H1 (cell line): ENCODE results near the gene TSHZ2. TPM values are rescaled to one million over a fixed set of nuclear protein-coding genes. Genes with fewer than 3 reads are reported as not detected.

Experiments
- CTCF ChIA-PET: fragments of 300-600 bp; sonication (Branson Sonifier 250); formaldehyde crosslinking; loops from one replicate; lab custom pipeline; 2021; ENCODE audit not compliant: partially characterized antibody; lab: Charles Lee
- POLR2A ChIA-PET: fragments of 300-600 bp; sonication (Branson Sonifier 250); formaldehyde crosslinking; loops from one replicate; lab custom pipeline; 2021; ENCODE audit warnings: inconsistent platforms; ENCODE audit not compliant: partially characterized antibody; lab: Charles Lee
- DNase-seq, 2 experiments: peaks; one replicate each; pipeline versions ENCODE4 v3.0.0 to v3.0.0-alpha.2; 2010 to 2022; ENCODE audit warnings: low spot score in 2 of 2, low read depth in 1 of 2, mixed read lengths in 1 of 2
- FAIRE-seq: peaks from 2 replicates; lab custom pipeline; 2011; peaks lifted over from hg19 to GRCh38; lab: Jason Lieb, UNC
- H2AFZ ChIP-seq: 2 replicates; pipeline ENCODE4 v1.8.1; 2012; ENCODE audit warnings: low read length, inconsistent platforms
- H2AK5ac ChIP-seq: 2 replicates; pipeline ENCODE4 v1.6.1; 2013; ENCODE audit warnings: low read depth, low read length
- H2BK120ac ChIP-seq: replicated peaks from 2 replicates; pipeline ENCODE3; 2013; ENCODE audit warnings: low read depth, low read length, inconsistent platforms
- H2BK12ac ChIP-seq: 2 replicates; pipeline ENCODE4 v1.6.1; 2013; ENCODE audit warnings: low read depth, low read length
- H2BK15ac ChIP-seq: 2 replicates; pipeline ENCODE4 v1.6.1; 2013; ENCODE audit warnings: low read length
- H2BK20ac ChIP-seq: 2 replicates; pipeline ENCODE4 v1.6.1; 2013; ENCODE audit warnings: low read length
- H2BK5ac ChIP-seq: 2 replicates; pipeline ENCODE4 v1.6.1; 2013; ENCODE audit warnings: low read depth, low read length
- H3K14ac ChIP-seq: 2 replicates; pipeline ENCODE4 v1.6.1; 2013; ENCODE audit warnings: inconsistent platforms; ENCODE audit not compliant: insufficient read length
- H3K18ac ChIP-seq: 2 replicates; pipeline ENCODE4 v1.6.1; 2013; ENCODE audit warnings: low read length; ENCODE audit errors: extremely low read depth
- H3K23ac ChIP-seq: 2 replicates; pipeline ENCODE4 v1.6.1; 2013; ENCODE audit warnings: inconsistent platforms; ENCODE audit not compliant: insufficient read length
- H3K23me2 ChIP-seq: 2 replicates; pipeline ENCODE4 v1.6.1; 2013; ENCODE audit warnings: low read depth, low read length
- H3K27ac ChIP-seq: 2 replicates; pipeline ENCODE4 v1.6.1; 2011; ENCODE audit warnings: low read depth, low read length, inconsistent platforms
- H3K27me3 ChIP-seq, 4 experiments: replicated peaks in 1 of 4; 1 replicate in 1 of 4; 2 replicates in 3 of 4; pipeline versions ENCODE4 v1.6.1 to v1.8.1; 2011 to 2013; ENCODE audit warnings: low read length in 3 of 4, mild to moderate bottlenecking in 3 of 4, inconsistent platforms in 2 of 4, mixed read lengths in 2 of 4, moderate library complexity in 1 of 4; ENCODE audit not compliant: control insufficient read depth in 3 of 4, insufficient read depth in 3 of 4; ENCODE audit errors: extremely low read depth in 1 of 4
- H3K36me3 ChIP-seq, 4 experiments: 2 replicates each; pipeline versions ENCODE4 v1.6.1 to v1.8.1; 2011 to 2013; ENCODE audit warnings: mild to moderate bottlenecking in 4 of 4, low read length in 3 of 4, moderate library complexity in 2 of 4, control low read depth in 1 of 4, inconsistent platforms in 1 of 4; ENCODE audit not compliant: insufficient read depth in 4 of 4, control insufficient read depth in 2 of 4
- H3K4ac ChIP-seq: replicated peaks from 2 replicates; pipeline ENCODE3; 2013; ENCODE audit warnings: low read length, low read depth, mixed read lengths, inconsistent platforms; ENCODE audit not compliant: insufficient read length
- H3K4me1 ChIP-seq, 4 experiments: replicated peaks in 1 of 4; 1 replicate in 1 of 4; 2 replicates in 3 of 4; pipeline versions ENCODE4 v1.6.1 to v1.8.1; 2011 to 2013; ENCODE audit warnings: low read length in 3 of 4, inconsistent platforms in 2 of 4, mixed read lengths in 1 of 4; ENCODE audit not compliant: insufficient read depth in 4 of 4, control insufficient read depth in 3 of 4
- H3K4me2 ChIP-seq, 2 experiments: 2 replicates each; pipeline versions ENCODE4 v1.6.1 to v1.8.1; 2011 to 2013; ENCODE audit warnings: low read depth in 2 of 2, low read length in 2 of 2, control low read depth in 1 of 2, inconsistent platforms in 1 of 2, mild to moderate bottlenecking in 1 of 2; ENCODE audit not compliant: insufficient read depth in 1 of 2
- H3K4me3 ChIP-seq, 4 experiments: fragments of 200-600, 300-600 bp in 1 of 4; sonication (generic), shearing (Covaris generic), sonication (Bioruptor Twin) in 1 of 4; 2 replicates each; pipeline versions ENCODE4 v1.5.1 to v1.8.1; 2011 to 2016; ENCODE audit warnings: low read length in 4 of 4, low read depth in 3 of 4, control low read depth in 2 of 4, inconsistent platforms in 2 of 4, mild to moderate bottlenecking in 2 of 4, mixed read lengths in 1 of 4, moderate library complexity in 1 of 4; ENCODE audit not compliant: insufficient read depth in 2 of 4; ENCODE audit errors: extremely low read depth in 1 of 4
- H3K56ac ChIP-seq: replicated peaks from 2 replicates; pipeline ENCODE3; 2013; ENCODE audit warnings: low read depth, mild to moderate bottlenecking, mixed read lengths, low read length, inconsistent platforms; ENCODE audit not compliant: insufficient read length
- H3K79me1 ChIP-seq: 2 replicates; pipeline ENCODE4 v1.6.1; 2013; ENCODE audit warnings: low read depth, low read length, control low read depth
- H3K79me2 ChIP-seq, 2 experiments: 2 replicates each; pipeline versions ENCODE4 v1.6.1 to v1.8.1; 2012 to 2013; ENCODE audit warnings: low read length in 2 of 2, mild to moderate bottlenecking in 2 of 2, inconsistent platforms in 1 of 2; ENCODE audit not compliant: insufficient read depth in 2 of 2, control insufficient read depth in 1 of 2
- H3K9ac ChIP-seq, 4 experiments: replicated peaks in 1 of 4; 1 replicate in 1 of 4; 2 replicates in 3 of 4; pipeline versions ENCODE4 v1.6.1 to v1.8.1; 2011 to 2013; ENCODE audit warnings: low read depth in 3 of 4, low read length in 3 of 4, control low read depth in 2 of 4, mild to moderate bottlenecking in 2 of 4, moderate library complexity in 2 of 4, inconsistent platforms in 1 of 4; ENCODE audit errors: extremely low read depth in 1 of 4
- H3K9me3 ChIP-seq, 2 experiments: 2 replicates each; pipeline versions ENCODE4 v1.6.1 to v1.8.1; 2012 to 2013; ENCODE audit warnings: mild to moderate bottlenecking in 2 of 2, moderate library complexity in 2 of 2, control low read depth in 1 of 2, inconsistent platforms in 1 of 2, low read depth in 1 of 2, low read length in 1 of 2, mixed read lengths in 1 of 2; ENCODE audit not compliant: insufficient read depth in 2 of 2
- H4K20me1 ChIP-seq, 2 experiments: replicated peaks in 1 of 2; 2 replicates each; pipeline versions ENCODE3 to v1.8.1; 2011 to 2013; ENCODE audit warnings: inconsistent platforms in 2 of 2, low read length in 2 of 2, mild to moderate bottlenecking in 1 of 2; ENCODE audit not compliant: insufficient read depth in 2 of 2, control insufficient read depth in 1 of 2
- H4K5ac ChIP-seq: 2 replicates; pipeline ENCODE4 v1.6.1; 2013; ENCODE audit warnings: low read length, low read depth, mixed read lengths, inconsistent platforms; ENCODE audit not compliant: insufficient read length
- H4K8ac ChIP-seq: 2 replicates; pipeline ENCODE4 v1.8.0; 2013; ENCODE audit warnings: mild to moderate bottlenecking, moderate library complexity, low read length, inconsistent platforms; ENCODE audit not compliant: insufficient read depth; ENCODE audit errors: extremely low read depth
- H4K91ac ChIP-seq: replicated peaks from 2 replicates; pipeline ENCODE3; 2013; ENCODE audit warnings: low read length, mixed read lengths, inconsistent platforms; ENCODE audit not compliant: insufficient read length
- CBX8 ChIP-seq: fragments of 300-800, 300-1000 bp; sonication (generic); IDR thresholded peaks from 2 replicates; pipeline ENCODE4 v1.7.1; 2016; ENCODE audit warnings: low read depth, low read length, borderline replicate concordance
- CHD2 ChIP-seq: IDR thresholded peaks from 2 replicates; pipeline ENCODE4 v1.6.1; 2012; ENCODE audit warnings: low read length, improper control_type of control experiment
- CREB1 ChIP-seq: IDR thresholded peaks from 2 replicates; pipeline ENCODE4 v1.6.1; 2012; ENCODE audit warnings: inconsistent platforms
- CTBP2 ChIP-seq: IDR thresholded peaks from 2 replicates; pipeline ENCODE4 v1.7.0; 2011; ENCODE audit warnings: borderline replicate concordance, mild to moderate bottlenecking, moderate library complexity, mixed read lengths, low read length; ENCODE audit not compliant: insufficient read depth, insufficient read length
- HDAC6 ChIP-seq: IDR thresholded peaks from one replicate; pipeline ENCODE4 v1.7.1; 2012; ENCODE audit warnings: low read depth, mild to moderate bottlenecking, inconsistent platforms, low read length, moderate library complexity
- KDM5A ChIP-seq: fragments of 200-600 bp; IDR thresholded peaks from 2 replicates; pipeline ENCODE4 v1.7.1; 2012; ENCODE audit warnings: mild to moderate bottlenecking, low read length, inconsistent platforms, mixed read lengths
- SIX5 ChIP-seq: IDR thresholded peaks from 2 replicates; pipeline ENCODE4 v1.6.1; 2011; ENCODE audit warnings: mild to moderate bottlenecking, low read depth, low read length
- SRF ChIP-seq: IDR thresholded peaks from 2 replicates; pipeline ENCODE4 v1.6.1; 2011; ENCODE audit warnings: mild to moderate bottlenecking, low read depth, low read length, moderate library complexity
- WGBS, 2 experiments: shearing (Covaris generic) in 1 of 2; methylation state at CpG; one replicate each; pipeline versions ENCODE4 v1.1.6 to v1.1.7; 2013 to 2015; ENCODE audit warnings: low lambda C conversion rate in 2 of 2, mixed read lengths in 2 of 2, inconsistent platforms in 1 of 2, low coverage in 1 of 2, missing lambda C conversion rate in 1 of 2; ENCODE audit not compliant: insufficient replicate concordance in 2 of 2, insufficient coverage in 1 of 2, insufficient read length in 1 of 2; ENCODE audit errors: extremely low coverage in 1 of 2, missing lambda C conversion rate in 1 of 2; 5-methylcytosine and 5-hydroxymethylcytosine counted together
- polyA plus RNA-seq, 7 experiments: library from polyadenylated mRNA; depleted of rRNA in 3 of 7; stranded (reverse) in 5 of 7; unstranded in 2 of 7; fragments of >200 nt in 5 of 7; fragments of 200-250 nt in 2 of 7; gene quantifications; 1 replicate in 5 of 7; 2 replicates in 1 of 7; 4 replicates in 1 of 7; pipeline versions ENCODE4 v1.2.1 to v1.2.3, GENCODE V29; 2011 to 2013; ENCODE audit warnings: missing spikeins in 2 of 7, mixed read lengths in 2 of 7
- total RNA-seq: library from RNA; stranded (reverse); fragmentation: NEBNext Ultra II Directional; extraction: Animal tissue kit (Norgen Biotek cat#: 25700); gene quantifications from 2 replicates; pipeline ENCODE4 v1.2.1, GENCODE V29; 2021

Gene TSHZ2
- total and polyA plus RNA-seq, 2 of the 8 experiments (the other 6 are each of a cell fraction or from before 2014, with no cell fraction given): 0.14 to 0.30 TPM

- CTCF ChIA-PET: interaction anchor here (1.3 kb wide), 1 partner anchor 36 kb away, joined by 3 read pairs; no protein-coding TSS in a partner anchor
- no peak overlapping the region for H3K4me2 ChIP-seq
- POLR2A ChIA-PET: no interaction called here
- H3K18ac ChIP-seq: no peak overlapping the region
- no peak for DNase-seq
- no peaks in the 10 kb centered on the region for H3K4me1 ChIP-seq
- H3K56ac ChIP-seq: no peak overlapping the region
- H2BK5ac ChIP-seq: no peak overlapping the region
- H4K8ac ChIP-seq: no peak overlapping the region
- H2BK120ac ChIP-seq: no peak overlapping the region
- H3K9ac ChIP-seq: no peak overlapping the region
- H4K5ac ChIP-seq: no peak overlapping the region
- H3K14ac ChIP-seq: no peak overlapping the region
- no peak overlapping the region for H3K23ac ChIP-seq
- no peak overlapping the region for H2AFZ ChIP-seq
- H3K79me1 ChIP-seq: no peaks in the 10 kb centered on the region
- H3K36me3 ChIP-seq: no peaks in the 10 kb centered on the region
- H3K27me3 ChIP-seq: no peaks in the 10 kb centered on the region
- H3K9me3 ChIP-seq: no peaks in the 10 kb centered on the region
- H3K4me3 ChIP-seq: no peak overlapping the region
- no peak overlapping the region for H2BK12ac ChIP-seq
- no peak overlapping the region for H3K27ac ChIP-seq
- no peaks in the 10 kb centered on the region for H4K20me1 ChIP-seq
- H3K23me2 ChIP-seq: no peaks in the 10 kb centered on the region
- WGBS, 2 experiments: 95% methylated on average over 4 of the region's 4 CpGs; no CpG with 5 or more reads in 1 of the 2 experiments
- no peak overlapping the region for H2AK5ac ChIP-seq
- FAIRE-seq: no peak
- no peak overlapping the region for H2BK20ac ChIP-seq
- TF ChIP-seq CHD2 (no peak), SRF (no peak), KDM5A (no peak), CBX8 (no peak), CTBP2 (no peak), HDAC6 (no peak), SIX5 (no peak), CREB1 (no peak)
- no peaks in the 10 kb centered on the region for H3K79me2 ChIP-seq
- no peak overlapping the region for H2BK15ac ChIP-seq
- H4K91ac ChIP-seq: no peak overlapping the region
- H3K4ac ChIP-seq: no peak overlapping the region
Measured at GRCh38 chr20:53371216-53371615, 399.1 kb downstream of the TSHZ2 start.
